ENCODE data around the gene ZBTB34.

DNA sequence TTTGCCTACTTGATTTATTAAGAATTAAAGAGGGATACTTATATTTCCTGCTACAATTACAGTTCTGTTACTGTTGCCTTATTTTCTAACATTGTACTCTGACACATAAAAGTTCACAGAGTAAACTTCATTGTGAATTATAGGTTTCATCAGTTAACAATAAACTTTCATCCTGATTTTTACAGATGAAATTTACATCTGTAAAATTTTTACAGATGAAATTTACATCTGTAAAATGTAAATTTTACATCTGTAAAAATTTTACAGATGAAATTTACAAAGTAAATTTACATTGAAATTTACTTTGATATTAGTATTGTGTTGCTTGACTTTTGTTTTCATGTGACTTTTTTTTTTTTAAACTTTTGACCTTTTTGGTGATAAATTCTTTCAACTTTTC lies 46.3 kb upstream of the ZBTB34 start:
- TF ChIP-seq, protein P1, sequence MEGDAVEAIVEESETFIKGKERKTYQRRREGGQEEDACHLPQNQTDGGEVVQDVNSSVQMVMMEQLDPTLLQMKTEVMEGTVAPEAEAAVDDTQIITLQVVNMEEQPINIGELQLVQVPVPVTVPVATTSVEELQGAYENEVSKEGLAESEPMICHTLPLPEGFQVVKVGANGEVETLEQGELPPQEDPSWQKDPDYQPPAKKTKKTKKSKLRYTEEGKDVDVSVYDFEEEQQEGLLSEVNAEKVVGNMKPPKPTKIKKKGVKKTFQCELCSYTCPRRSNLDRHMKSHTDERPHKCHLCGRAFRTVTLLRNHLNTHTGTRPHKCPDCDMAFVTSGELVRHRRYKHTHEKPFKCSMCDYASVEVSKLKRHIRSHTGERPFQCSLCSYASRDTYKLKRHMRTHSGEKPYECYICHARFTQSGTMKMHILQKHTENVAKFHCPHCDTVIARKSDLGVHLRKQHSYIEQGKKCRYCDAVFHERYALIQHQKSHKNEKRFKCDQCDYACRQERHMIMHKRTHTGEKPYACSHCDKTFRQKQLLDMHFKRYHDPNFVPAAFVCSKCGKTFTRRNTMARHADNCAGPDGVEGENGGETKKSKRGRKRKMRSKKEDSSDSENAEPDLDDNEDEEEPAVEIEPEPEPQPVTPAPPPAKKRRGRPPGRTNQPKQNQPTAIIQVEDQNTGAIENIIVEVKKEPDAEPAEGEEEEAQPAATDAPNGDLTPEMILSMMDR (IDR thresholded peaks at IDR 0.05) = no peak
- no peak for TF ChIP-seq POLR2AphosphoS5 (IDR thresholded peaks at IDR 0.05)
- no peak for TF ChIP-seq POLR2A (IDR thresholded peaks at IDR 0.05)
- TF ChIP-seq EP300 (IDR thresholded peaks at IDR 0.05) = no peak
